ENCODE measurements around the gene AFAP1. TPM values are rescaled to one million over a fixed set of nuclear protein-coding genes. Genes with fewer than 3 reads are reported as not detected.

AFAP1 gene
- total RNA-seq, 1 donor from 2014 or later = 28.7 TPM

DNA sequence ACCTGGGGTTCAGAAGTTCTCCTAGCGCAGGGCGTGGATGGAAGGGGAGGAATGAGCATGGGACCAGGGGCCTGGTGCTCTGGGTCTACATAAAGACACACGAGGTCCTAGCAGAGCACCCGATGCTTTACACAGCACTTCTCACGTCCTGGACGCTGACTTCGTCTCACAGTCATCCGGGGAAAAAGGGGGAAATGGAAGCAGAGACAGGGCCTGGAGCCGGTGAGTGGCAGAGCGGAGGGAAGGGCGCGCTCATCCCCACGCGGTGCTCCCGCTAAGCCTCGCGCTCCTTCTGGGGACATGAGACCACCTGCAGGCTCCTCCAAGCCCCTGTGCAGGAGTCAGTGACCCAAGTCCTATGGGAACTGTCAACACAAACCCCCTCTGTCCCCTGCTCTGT, 157.7 kb downstream of the AFAP1 start:
- DNase-seq = peak; percentile 38
- Histone ChIP-seq H3K36me3 (peaks cover 6% of the 10 kb centered on the region), H3K9me3 (no peaks in the 10 kb centered on the region), H3K4me3 (no peak overlapping the region), H3K27ac (no peak overlapping the region), H3K4me1 (peaks cover 38% of the 10 kb centered on the region), H3K27me3 (no peaks in the 10 kb centered on the region)
- no peak for ATAC-seq
- intact Hi-C loops (cut with DNase I) = no loop called here
- TF ChIP-seq, protein P1, sequence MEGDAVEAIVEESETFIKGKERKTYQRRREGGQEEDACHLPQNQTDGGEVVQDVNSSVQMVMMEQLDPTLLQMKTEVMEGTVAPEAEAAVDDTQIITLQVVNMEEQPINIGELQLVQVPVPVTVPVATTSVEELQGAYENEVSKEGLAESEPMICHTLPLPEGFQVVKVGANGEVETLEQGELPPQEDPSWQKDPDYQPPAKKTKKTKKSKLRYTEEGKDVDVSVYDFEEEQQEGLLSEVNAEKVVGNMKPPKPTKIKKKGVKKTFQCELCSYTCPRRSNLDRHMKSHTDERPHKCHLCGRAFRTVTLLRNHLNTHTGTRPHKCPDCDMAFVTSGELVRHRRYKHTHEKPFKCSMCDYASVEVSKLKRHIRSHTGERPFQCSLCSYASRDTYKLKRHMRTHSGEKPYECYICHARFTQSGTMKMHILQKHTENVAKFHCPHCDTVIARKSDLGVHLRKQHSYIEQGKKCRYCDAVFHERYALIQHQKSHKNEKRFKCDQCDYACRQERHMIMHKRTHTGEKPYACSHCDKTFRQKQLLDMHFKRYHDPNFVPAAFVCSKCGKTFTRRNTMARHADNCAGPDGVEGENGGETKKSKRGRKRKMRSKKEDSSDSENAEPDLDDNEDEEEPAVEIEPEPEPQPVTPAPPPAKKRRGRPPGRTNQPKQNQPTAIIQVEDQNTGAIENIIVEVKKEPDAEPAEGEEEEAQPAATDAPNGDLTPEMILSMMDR (IDR thresholded peaks at IDR 0.05) = no peak

DNA sequence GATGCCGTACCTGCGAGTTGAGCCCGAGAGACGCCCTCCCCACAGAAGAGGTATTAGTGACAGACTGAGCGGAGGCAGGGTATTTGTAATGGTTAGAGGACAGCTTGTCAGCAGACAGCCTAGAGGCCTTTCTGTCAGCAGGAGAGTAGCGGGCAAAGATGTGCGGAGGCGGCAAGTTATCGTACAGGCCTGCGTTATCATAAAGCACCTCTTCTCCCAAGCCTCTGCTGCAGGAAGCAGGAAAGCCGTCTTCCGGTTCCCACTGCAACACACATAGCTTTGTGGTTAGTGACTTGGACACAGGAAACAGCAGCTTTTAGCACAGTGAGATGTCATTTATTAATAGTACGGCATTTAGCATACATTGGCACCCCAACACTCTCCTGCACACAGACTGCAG, 158.3 kb downstream of the AFAP1 start:
- ATAC-seq = peak; percentile 67

DNA sequence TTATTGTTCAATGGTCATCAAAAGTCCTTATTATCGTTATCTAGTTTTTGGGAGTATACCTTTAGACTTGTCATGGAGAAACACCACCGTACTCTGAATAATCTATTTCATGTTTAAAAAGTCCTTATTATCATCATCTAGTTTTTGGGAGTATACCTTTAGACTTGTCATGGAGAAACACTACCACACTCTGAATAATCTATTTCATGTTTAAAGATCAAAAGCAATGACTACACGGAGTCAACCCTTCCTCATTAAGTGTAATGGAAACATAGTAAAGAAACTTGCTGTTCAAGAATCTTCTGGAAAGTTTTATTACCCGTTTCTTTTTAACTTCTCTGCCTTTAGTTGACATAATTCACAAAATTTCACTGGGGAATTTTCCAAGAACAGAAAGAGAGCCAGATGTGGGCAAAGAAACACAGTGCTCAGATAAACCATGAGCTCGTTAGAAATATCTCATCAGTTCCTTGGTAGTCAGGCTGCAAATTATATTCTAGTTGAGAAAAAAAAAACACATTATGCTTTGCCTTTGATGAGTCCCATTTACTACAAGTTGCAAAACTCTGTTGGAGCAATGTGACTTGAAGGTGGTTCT, 158.8 kb downstream of the AFAP1 start:
- peaks cover 10% of the 10 kb centered on the region for H3K36me3 ChIP-seq
- DNase-seq = no peak
- no peak overlapping the region for H3K27ac ChIP-seq

More for the DNA sequence above, 158.3 kb downstream of the AFAP1 start:
- H3K27me3 ChIP-seq = no peaks in the 10 kb centered on the region
- H3K36me3 ChIP-seq = peaks cover 10% of the 10 kb centered on the region
- intact Hi-C loops (cut with DNase I) = no loop called here
- TF ChIP-seq, protein P1 (IDR thresholded peaks at IDR 0.05) = no peak
- H3K27ac ChIP-seq = no peak overlapping the region
- H3K9me3 ChIP-seq = no peaks in the 10 kb centered on the region
- H3K4me3 ChIP-seq = no peak overlapping the region
- DNase-seq = peak; percentile 39
- peaks cover 38% of the 10 kb centered on the region for H3K4me1 ChIP-seq

DNA sequence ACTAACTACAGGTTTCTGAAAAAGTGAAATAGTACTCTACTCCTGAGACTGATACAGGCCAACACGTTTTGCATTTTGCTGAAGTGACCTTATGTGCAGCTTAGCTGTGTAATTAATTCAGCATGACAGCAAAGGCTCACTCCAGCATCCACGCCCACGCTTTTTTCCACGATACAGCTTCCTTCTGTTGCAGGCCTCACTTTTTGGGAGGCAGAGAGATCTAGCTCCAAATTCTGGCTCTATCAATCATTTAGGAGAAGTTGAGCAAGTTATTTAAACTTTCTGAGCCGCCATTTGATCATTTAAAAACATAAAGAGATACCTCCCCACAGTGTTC, 160.3 kb downstream of the AFAP1 start:
- TF ChIP-seq, protein P1 (IDR thresholded peaks at IDR 0.05) = no peak
- intact Hi-C loops (cut with DNase I) = no loop called here
- H3K4me1 ChIP-seq = peaks cover 38% of the 10 kb centered on the region
- ATAC-seq (no peak), DNase-seq (no peak)
- H3K27ac ChIP-seq = peak overlapping the region; percentile 77
- H3K27me3 ChIP-seq = no peaks in the 10 kb centered on the region
- peaks cover 15% of the 10 kb centered on the region for H3K36me3 ChIP-seq
- H3K9me3 ChIP-seq = no peaks in the 10 kb centered on the region
- peak overlapping the region; percentile 37 for H3K4me3 ChIP-seq

More for the DNA sequence above, 158.8 kb downstream of the AFAP1 start:
- Histone ChIP-seq H3K4me3 (no peak overlapping the region), H3K4me1 (peaks cover 38% of the 10 kb centered on the region), H3K27me3 (no peaks in the 10 kb centered on the region), H3K9me3 (no peaks in the 10 kb centered on the region)
- ATAC-seq = no peak
- TF ChIP-seq, protein P1 (IDR thresholded peaks at IDR 0.05) = no peak
- intact Hi-C loops (cut with DNase I) = no loop called here

DNA sequence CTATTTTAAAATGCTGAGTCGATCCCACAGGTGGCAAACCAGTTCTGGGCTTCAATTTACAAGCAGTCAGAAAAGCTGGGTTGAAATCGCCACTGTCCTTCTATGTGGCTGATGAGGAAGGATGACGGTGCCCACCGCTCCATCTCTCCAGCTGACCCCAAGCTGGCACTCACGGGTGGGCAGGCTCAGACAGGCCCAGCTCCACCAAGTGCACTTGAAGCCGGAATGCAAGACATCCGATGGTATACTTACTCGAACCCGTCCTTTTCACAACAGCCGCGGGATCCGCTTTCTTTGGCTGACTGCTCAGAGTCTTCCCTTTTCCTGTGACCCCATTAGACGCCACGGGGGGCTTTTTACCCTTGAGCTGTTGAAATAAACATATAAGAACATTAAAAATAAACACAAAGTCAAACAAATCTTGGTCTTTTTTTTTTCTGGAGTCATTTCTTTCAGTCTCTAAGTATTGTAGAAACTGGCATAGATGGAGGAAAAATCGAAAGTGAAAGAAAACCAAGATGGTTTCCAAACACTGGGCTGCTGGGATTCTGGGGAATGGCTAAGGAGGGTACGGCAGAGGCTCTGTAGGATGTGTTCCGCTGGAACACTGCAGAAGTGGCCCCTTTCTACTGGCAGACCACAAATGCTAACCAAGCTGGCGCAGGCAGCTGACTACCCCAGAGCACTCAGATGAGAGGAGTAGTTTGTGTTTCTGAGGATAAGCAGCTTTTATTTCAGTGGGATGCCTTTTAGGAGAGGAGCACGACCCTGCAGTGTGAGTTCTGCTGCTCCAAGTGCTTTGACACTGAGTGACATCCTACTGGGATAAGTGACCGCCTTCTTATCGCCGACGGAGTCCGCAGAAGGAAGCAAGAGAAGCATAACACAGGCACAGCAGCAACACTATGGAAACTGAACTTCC, 160.9 kb downstream of the AFAP1 start:
- peaks cover 38% of the 10 kb centered on the region for H3K4me1 ChIP-seq
- TF ChIP-seq, protein P1 (IDR thresholded peaks at IDR 0.05) = no peak
- H3K36me3 ChIP-seq = peaks cover 22% of the 10 kb centered on the region
- H3K4me3 ChIP-seq = peak overlapping the region; percentile 37
- no peaks in the 10 kb centered on the region for H3K9me3 ChIP-seq
- H3K27ac ChIP-seq = peak overlapping the region; percentile 77
- intact Hi-C loops (cut with DNase I) = no loop called here
- ATAC-seq = no peak
- DNase-seq = peak; percentile 28
- H3K27me3 ChIP-seq = no peaks in the 10 kb centered on the region
